Esophagus muscularis mucosa (tissue), 4 donors: Measurements from ENCODE around the gene TRIM4. TPM values are rescaled to one million over a fixed set of nuclear protein-coding genes. Genes with fewer than 3 reads are reported as not detected.
"Not testable (repeated sequence)": the region's sequence is repeated elsewhere in the genome, so short reads cannot be mapped to it uniquely, and the experiment has no call there.

Source experiments
- DNase-seq: peaks from one replicate; pipeline ENCODE4 v3.0.0-alpha.2; 2017; ENCODE audit errors: extremely low spot score
- H3K27ac ChIP-seq, 4 donors: fragments of 200-600 bp; sonication (generic); replicated peaks in 1 of 4; 1 replicate in 3 of 4; 2 replicates in 1 of 4; pipeline ENCODE4 v1.5.1; 2016 to 2019; ENCODE audit warnings: mild to moderate bottlenecking in 1 of 4
- H3K27me3 ChIP-seq, 4 donors: fragments of 200-600 bp; sonication (generic); one replicate each; pipeline versions ENCODE4 v1.5.1 to v1.6.0; 2016 to 2019
- H3K36me3 ChIP-seq, 4 donors: fragments of 200-600 bp; sonication (generic); one replicate each; pipeline ENCODE4 v1.5.1; 2016 to 2019
- H3K4me1 ChIP-seq, 4 donors: fragments of 200-600 bp; sonication (generic); one replicate each; pipeline ENCODE4 v1.5.1; 2016 to 2019
- H3K4me3 ChIP-seq, 4 donors: fragments of 200-600 bp; sonication (generic); 1 replicate in 2 of 4; 2 replicates in 2 of 4; pipeline ENCODE4 v1.5.1; 2016 to 2019; ENCODE audit warnings: mild to moderate bottlenecking in 4 of 4, moderate library complexity in 1 of 4
- H3K9me3 ChIP-seq, 4 donors: fragments of 200-600 bp; sonication (generic); 1 replicate in 3 of 4; 2 replicates in 1 of 4; pipeline ENCODE4 v1.5.1; 2016 to 2019
- EP300 ChIP-seq: sonication (generic); formaldehyde crosslinking; IDR thresholded peaks from one replicate; pipeline ENCODE4 v1.6.1; 2017; ENCODE audit warnings: antibody characterized with exemption
- POLR2A ChIP-seq: fragments of 450-650 bp; IDR thresholded peaks from one replicate; pipeline ENCODE4 v1.6.1; 2017; ENCODE audit warnings: antibody characterized with exemption, moderate library complexity, mild to moderate bottlenecking, low read depth
- POLR2AphosphoS5 ChIP-seq, 2 donors: sonication (generic); formaldehyde crosslinking; IDR thresholded peaks; one replicate each; pipeline ENCODE4 v1.6.1; 2017; ENCODE audit warnings: antibody characterized with exemption in 2 of 2
- WGBS: methylation state at CpG from one replicate; pipeline ENCODE4 v1.1.5; 2018; 5-methylcytosine and 5-hydroxymethylcytosine counted together
- intact Hi-C: fragments of 100-400 bp; cut with DNase I; formaldehyde crosslinking; loops from one replicate; pipeline ENCODE4 v1.15.1; 2023
- total RNA-seq, 4 donors: library from RNA; depleted of rRNA; stranded (reverse); fragments of >200 nt; gene quantifications; one replicate each; pipeline versions ENCODE4 v1.1.0 to v1.2.1, GENCODE V29; 2016
- TF ChIP-seq, protein P1 (sequence below), 3 experiments: fragments of 200-600 bp in 2 of 3; fragments of 450-650 bp in 1 of 3; sonication (generic) in 2 of 3; IDR thresholded peaks; one replicate each; pipeline ENCODE4 v1.5.1; 2017 to 2019; ENCODE audit warnings: antibody characterized with exemption in 3 of 3, mild to moderate bottlenecking in 2 of 3, moderate library complexity in 1 of 3

TRIM4 gene
- total RNA-seq, 4 donors from 2014 or later: 21.2 to 27.8 (median 24.7) TPM

DNA sequence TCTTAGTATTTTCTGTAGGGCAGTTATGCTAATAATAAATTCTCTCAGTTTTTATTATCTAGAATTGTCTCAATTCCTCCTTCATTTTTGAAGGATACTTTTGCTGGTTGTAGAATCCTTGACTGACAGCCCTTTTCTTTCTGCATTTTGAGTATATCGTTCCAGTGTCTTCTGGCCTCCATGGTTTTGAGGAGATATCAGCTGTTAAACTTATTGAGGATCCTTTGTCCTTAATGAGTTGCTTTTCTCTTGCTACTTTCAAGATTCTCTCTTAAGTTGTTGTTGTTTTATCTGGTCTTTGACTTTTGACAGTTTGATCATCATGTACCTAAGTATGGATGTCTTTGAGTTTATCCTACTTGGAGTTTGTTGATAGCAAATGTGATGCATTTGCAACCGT, 19.0 kb upstream of the TRIM4 start:
- Histone ChIP-seq H3K4me1 (no peaks in the 10 kb centered on the region), H3K36me3 (no peaks in the 10 kb centered on the region), H3K27ac (no peak overlapping the region), H3K27me3 (peaks cover 0 to 25% (median 0%) of the 10 kb centered on the region in 4 donors), H3K9me3 (no peaks in the 10 kb centered on the region), H3K4me3 (no peak overlapping the region)
- DNase-seq: no peak
- intact Hi-C loops: no loop called here
- 93% methylated on average over 2 of the region's 2 CpGs for WGBS
- TF ChIP-seq EP300: no peak
- no peak for TF ChIP-seq POLR2AphosphoS5 (IDR thresholded peaks at IDR 0.05)

DNA sequence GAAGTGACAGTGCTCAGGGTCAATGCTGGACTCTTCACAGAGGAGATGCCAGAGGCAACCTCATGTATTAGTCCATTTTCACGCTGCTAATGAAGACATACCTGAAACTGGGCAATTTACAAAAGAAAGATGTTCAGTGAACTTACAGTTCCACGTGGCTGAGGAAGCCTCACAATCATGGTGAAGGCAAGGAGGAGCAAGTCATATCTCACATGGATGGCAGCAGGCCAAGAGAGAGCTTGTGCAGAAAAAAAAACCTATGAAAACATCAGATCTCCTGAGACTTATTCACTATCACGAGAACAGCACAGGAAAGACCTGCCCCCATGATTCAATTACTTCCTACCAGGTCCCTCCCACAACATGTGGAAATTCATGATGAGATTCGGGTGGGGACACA, 15.7 kb upstream of the TRIM4 start:
- intact Hi-C loops, H3K4me1 ChIP-seq, H3K4me3 ChIP-seq, DNase-seq, H3K27ac ChIP-seq, H3K9me3 ChIP-seq, H3K36me3 ChIP-seq: not testable (repeated sequence)
- 49% methylated on average over 4 of the region's 4 CpGs for WGBS
- H3K27me3 ChIP-seq: peaks cover 0 to 16% (median 0%) of the 10 kb centered on the region in 4 donors

DNA sequence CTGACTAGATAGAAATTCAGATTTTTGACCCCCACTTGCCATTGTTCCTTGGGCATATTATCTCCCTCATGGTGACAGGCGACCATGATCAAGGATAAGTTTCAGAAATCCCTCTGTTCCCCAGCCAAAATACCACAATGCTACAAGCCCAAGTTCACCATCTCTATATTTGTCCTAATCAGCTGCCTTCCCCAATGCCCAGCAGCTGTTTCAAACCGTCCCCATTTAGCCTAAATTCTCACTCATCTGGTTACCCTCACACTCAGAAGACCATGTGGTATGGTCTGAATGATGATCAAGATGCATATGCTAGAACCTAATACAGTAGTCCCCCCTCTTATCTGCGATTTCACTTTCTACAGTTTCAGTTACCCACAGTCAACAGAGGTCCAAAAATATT, 11.0 kb upstream of the TRIM4 start:
- Histone ChIP-seq H3K36me3 (no peaks in the 10 kb centered on the region), H3K4me3 (no peak overlapping the region), H3K4me1 (peaks cover 9 to 16% (median 13%) of the 10 kb centered on the region in 4 donors), H3K9me3 (no peaks in the 10 kb centered on the region), H3K27me3 (peaks cover 0 to 4% (median 0%) of the 10 kb centered on the region in 4 donors), H3K27ac (no peak overlapping the region)
- WGBS: 92% methylated on average over 3 of the region's 3 CpGs
- no peak for DNase-seq
- intact Hi-C loops: no loop called here
- TF ChIP-seq POLR2AphosphoS5 (IDR thresholded peaks at IDR 0.05) (no peak), POLR2A (no peak), EP300 (no peak)
- TF ChIP-seq, protein P1, sequence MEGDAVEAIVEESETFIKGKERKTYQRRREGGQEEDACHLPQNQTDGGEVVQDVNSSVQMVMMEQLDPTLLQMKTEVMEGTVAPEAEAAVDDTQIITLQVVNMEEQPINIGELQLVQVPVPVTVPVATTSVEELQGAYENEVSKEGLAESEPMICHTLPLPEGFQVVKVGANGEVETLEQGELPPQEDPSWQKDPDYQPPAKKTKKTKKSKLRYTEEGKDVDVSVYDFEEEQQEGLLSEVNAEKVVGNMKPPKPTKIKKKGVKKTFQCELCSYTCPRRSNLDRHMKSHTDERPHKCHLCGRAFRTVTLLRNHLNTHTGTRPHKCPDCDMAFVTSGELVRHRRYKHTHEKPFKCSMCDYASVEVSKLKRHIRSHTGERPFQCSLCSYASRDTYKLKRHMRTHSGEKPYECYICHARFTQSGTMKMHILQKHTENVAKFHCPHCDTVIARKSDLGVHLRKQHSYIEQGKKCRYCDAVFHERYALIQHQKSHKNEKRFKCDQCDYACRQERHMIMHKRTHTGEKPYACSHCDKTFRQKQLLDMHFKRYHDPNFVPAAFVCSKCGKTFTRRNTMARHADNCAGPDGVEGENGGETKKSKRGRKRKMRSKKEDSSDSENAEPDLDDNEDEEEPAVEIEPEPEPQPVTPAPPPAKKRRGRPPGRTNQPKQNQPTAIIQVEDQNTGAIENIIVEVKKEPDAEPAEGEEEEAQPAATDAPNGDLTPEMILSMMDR (IDR thresholded peaks at IDR 0.05): no peak

DNA sequence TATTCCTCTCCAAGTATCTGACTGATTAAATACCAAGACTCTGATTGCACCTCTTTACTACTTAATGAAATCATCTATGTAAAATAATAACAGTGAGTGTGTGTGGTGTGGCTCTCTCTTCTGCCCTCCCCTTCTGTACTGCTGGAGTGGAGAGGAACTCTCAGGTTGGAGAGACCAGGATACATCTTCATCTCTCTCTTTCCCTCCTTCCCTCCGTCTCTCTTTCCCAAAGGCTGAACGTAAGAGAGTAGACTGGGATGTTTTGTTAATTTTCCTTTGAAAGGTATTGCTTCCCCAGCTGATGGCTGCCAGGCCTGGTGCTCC, 10.4 kb upstream of the TRIM4 start:
- intact Hi-C loops: no loop called here
- Histone ChIP-seq H3K36me3 (no peaks in the 10 kb centered on the region), H3K9me3 (no peaks in the 10 kb centered on the region), H3K4me1 (peaks cover 9 to 16% (median 13%) of the 10 kb centered on the region in 4 donors), H3K27me3 (no peaks in the 10 kb centered on the region), H3K27ac (peak overlapping the region in 1 of 4 donors; percentile 22), H3K4me3 (peak overlapping the region in 3 of 4 donors; percentile 29 to 48 (median 43))
- WGBS: 15% methylated on average over 2 of the region's 2 CpGs
- TF ChIP-seq, protein P1 (IDR thresholded peaks at IDR 0.05): no peak
- TF ChIP-seq EP300: no peak
- TF ChIP-seq POLR2AphosphoS5 (IDR thresholded peaks at IDR 0.05): no peak
- TF ChIP-seq POLR2A: no peak
- DNase-seq: no peak

DNA sequence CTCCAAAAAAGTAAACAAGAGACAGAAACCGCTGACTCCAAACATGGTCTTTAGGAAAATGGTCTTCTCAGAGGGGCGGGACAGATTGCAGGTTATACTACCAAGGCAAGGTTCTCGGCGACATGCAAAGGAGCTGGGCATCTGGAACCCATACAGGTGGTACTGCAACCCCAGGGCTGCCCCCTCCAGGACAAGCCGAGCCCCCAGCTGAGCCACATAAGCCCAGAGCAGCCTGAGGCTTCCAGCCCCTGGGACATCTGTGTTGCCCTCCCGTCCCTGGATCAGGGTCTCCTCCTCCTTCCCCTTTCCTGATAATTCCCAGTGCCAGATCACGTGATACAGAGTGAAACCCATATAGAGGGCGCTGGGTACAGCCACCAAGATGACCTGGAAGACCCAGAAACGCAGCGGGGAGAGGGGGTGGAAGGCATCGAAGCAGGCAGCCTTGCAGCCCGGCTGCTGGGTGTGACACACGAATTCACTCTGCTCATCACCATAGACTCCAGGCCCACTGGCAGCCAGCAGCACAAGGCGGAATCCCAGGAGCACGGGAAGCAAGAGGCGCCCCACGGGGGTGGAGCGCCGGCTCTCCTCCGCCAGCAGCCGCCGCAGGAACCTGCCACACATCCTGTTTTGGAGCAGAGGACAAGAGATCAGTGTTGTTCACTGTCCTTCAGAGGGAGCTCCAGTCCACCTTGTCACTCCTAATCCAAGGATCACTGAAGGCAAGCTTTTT, 9.8 kb upstream of the TRIM4 start, which contains the start of gene GJC3:
TSS of gene GJC3 (minus strand) at position 627 of the 736 bp plus-strand sequence. CDS start at position 627, 0 bp downstream.
- TF ChIP-seq POLR2AphosphoS5 (IDR thresholded peaks at IDR 0.05): peak in 1 of 2 donors; percentile 44
- no peak for TF ChIP-seq POLR2A
- TF ChIP-seq, protein P1 (IDR thresholded peaks at IDR 0.05): peak; percentile 27 to 37 (median 36)
- no peak for TF ChIP-seq EP300
- intact Hi-C loops: no loop called here
- WGBS: 21% methylated on average over 12 of the region's 22 CpGs
- H3K27ac ChIP-seq: peak within 1 kb of the TSS in 1 of 4 donors; percentile 22
- no peaks in the 10 kb centered on the region for H3K27me3 ChIP-seq
- DNase-seq: no peak
- H3K36me3 ChIP-seq: no peaks in the 10 kb centered on the region
- peak within 1 kb of the TSS; percentile 29 to 48 (median 39) for H3K4me3 ChIP-seq
- H3K9me3 ChIP-seq: no peaks in the 10 kb centered on the region
- H3K4me1 ChIP-seq: peaks cover 9 to 16% (median 13%) of the 10 kb centered on the region in 4 donors
